Erythroblast (primary cell): Measurements from ENCODE around the gene PIK3AP1.
"Not testable (repeated sequence)": the region's sequence is repeated elsewhere in the genome, so short reads cannot be mapped to it uniquely, and the experiment has no call there.

Experiments used
- DNase-seq, 2 experiments: peaks; one replicate each; lab custom pipeline; 2025; lab: John Stamatoyannopoulos, UW
- GATA1 ChIP-seq: IDR thresholded peaks from 2 replicates; pipeline ENCODE4 v1.6.1; 2011; ENCODE audit warnings: low read depth, mild to moderate bottlenecking, control low read depth, low read length, moderate library complexity
- POLR2A ChIP-seq: IDR thresholded peaks from 2 replicates; pipeline ENCODE4 v1.6.1; 2011; ENCODE audit warnings: mild to moderate bottlenecking, low read length

The PIK3AP1 gene

GRCh38 chr10:96720422-96721206, at the start of gene PIK3AP1:
TSS of gene PIK3AP1 (minus strand) at chr10:96720514. CDS start at chr10:96720394, 120 bp downstream.
- TF ChIP-seq GATA1, result no peak
- TF ChIP-seq POLR2A, result peak; percentile 49

DNA sequence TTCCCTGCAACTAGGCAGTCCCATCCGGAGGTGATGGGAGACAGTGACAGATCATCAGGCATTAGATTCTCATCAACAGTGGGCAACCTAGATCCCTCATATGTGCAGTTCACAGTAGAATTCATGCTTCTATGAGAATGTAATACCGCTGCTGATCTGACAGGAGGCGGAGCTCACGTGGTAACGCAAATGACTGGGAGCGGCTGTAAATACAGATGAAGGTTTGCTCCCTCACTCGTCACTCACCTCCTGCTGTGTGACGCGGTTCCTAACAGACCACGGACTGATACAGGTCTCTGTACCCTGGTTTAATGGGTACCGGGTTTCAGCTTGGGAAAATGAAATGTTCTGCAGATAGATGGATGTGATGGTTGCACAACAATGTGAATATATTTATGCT, 47.8 kb upstream of the PIK3AP1 start:
- peak in 1 of 2 experiments; percentile 4 for DNase-seq
- no peak for TF ChIP-seq GATA1
- no peak for TF ChIP-seq POLR2A

More at GRCh38 chr10:96720422-96721206, at the start of gene PIK3AP1:
- peak; percentile 68 to 74 for DNase-seq

DNA sequence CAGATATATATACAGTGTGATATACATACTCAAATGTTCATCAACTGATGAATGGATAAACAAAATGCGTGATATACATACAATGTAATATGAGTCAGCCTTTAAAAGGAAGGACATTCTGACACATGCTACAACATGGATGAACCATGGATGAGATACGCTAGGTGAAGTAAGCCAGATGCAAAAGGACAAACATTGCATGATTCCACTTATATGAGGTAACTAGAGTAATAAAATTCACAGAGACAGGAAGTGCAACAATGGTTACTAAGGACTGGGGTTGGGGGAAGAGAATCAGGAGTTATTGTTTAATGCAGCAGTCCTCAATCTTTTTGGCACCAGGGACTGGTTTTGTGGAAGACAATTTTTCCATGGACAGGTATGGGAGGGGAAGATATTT, 47.3 kb upstream of the PIK3AP1 start:
- TF ChIP-seq POLR2A, result no peak
- no peak for TF ChIP-seq GATA1
- DNase-seq, result no peak

DNA sequence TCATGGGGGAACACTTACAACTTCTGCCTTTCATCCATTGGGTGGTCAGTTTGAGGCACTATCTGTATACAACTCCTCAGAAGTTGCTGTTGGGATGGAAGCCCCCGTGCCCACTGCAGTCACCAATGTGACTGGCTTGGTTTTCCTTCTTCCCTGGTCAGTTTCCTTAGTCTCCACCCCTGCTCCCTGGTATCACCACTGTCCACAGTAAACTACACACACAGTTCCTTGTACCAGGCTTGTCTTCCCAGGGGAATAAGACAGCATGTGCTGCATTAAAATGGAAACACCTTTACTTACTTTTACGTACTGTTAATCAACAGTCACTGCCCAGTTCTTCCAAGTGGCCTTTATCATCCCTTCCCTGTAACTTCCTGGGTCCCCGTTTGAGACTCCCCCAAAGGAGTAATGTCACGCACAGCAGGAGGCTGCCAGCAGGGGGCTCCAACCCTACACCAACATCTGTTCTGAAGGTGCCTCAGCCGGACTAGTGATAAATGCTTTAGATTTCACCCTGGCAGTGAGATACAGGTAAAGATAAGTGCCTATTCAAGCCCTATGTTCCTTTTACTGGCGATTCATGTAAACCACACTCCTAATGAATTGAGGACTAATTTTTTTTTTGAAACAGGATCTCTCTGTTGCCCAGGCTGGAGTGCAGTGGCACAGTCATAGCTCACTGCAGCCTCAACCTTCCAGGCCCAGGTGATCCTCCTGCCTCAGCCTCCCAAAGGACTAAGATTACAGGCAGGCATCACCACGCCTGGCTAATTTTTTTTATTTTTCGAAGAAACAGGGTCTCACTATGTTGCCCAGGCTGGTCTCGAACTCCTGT, 45.3 kb upstream of the PIK3AP1 start:
- peak; percentile 81 to 85 for DNase-seq
- TF ChIP-seq POLR2A (no peak), GATA1 (no peak)

GRCh38 chr10:96764425-96765060, 44.2 kb upstream of the PIK3AP1 start:
- peak; percentile 18 to 27 for DNase-seq
- TF ChIP-seq GATA1 (no peak), POLR2A (no peak)

- DNase-seq, result no peak
- TF ChIP-seq POLR2A (no peak), GATA1 (no peak)
Measured at GRCh38 chr10:96758423-96758822, 38.1 kb upstream of the PIK3AP1 start.

- TF ChIP-seq POLR2A, result no peak
- no peak for TF ChIP-seq GATA1
- no peak for DNase-seq
Measured at GRCh38 chr10:96756111-96756903, 36.0 kb upstream of the PIK3AP1 start.

GRCh38 chr10:96753956-96754355, 33.6 kb upstream of the PIK3AP1 start:
- DNase-seq, result no peak
- TF ChIP-seq GATA1 (no peak), POLR2A (no peak)

GRCh38 chr10:96752375-96752774, 32.1 kb upstream of the PIK3AP1 start:
- no peak for DNase-seq
- TF ChIP-seq GATA1 (no peak), POLR2A (no peak)

DNA sequence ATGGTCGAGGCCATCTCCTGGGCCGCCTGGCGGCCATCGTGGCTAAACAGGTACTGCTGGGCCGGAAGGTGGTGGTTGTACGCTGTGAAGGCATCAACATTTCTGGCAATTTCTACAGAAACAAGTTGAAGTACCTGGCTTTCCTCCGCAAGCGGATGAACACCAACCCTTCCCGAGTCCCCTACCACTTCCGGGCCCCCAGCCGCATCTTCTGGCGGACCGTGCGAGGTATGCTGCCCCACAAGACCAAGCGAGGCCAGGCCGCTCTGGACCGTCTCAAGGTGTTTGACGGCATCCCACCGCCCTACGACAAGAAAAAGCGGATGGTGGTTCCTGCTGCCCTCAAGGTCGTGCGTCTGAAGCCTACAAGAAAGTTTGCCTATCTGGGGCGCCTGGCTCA, 30.0 kb upstream of the PIK3AP1 start:
- not testable (repeated sequence) for DNase-seq

DNA sequence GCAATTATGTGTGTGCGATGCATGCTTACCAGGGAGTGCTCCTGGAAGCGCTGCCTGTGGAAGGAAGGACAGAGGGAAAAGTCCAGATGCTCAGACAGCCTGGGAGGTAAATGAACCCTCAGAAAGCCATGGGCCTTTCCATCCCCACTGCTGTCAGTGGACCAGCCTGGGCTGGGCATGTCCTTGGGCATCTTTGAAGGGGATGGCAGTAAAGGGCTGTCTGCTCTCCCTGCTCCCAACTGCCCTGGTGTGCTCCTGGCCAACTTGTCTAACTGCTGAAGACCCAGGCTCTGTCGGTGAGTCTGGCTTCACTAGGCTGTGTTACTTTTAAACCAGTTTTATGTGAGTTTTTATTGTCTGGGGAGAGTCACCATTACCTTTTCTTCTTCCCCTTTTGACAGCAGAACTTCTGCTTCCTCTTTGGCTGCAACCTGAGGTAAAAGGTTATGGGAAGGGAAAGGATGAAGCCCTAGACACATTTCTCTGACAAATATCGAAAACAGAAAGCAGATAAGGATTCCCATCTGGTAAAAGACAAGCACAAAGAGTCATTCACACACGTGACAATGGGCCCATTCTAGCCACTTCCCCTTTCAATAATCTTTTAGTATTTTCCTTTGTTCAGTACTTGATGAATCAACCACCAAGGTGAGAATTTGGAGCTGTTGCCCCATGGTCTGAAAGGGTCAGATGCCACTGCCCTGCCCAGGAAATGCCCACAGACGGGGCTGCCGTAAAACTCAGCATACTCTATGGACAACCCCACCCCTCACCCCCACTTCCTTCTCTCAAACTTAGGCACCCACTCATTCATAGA, 27.6 kb upstream of the PIK3AP1 start:
- DNase-seq, result peak in 1 of 2 experiments; percentile 18
- no peak for TF ChIP-seq GATA1
- TF ChIP-seq POLR2A, result no peak

- TF ChIP-seq GATA1, result no peak
- no peak for TF ChIP-seq POLR2A
- peak; percentile 9 to 14 for DNase-seq
Measured at GRCh38 chr10:96746503-96746902, 26.2 kb upstream of the PIK3AP1 start.
